Globus pallidus (tissue), 1 donor: Measurements from ENCODE around the gene RFWD3.
"Not testable (repeated sequence)": the region's sequence is repeated elsewhere in the genome, so short reads cannot be mapped to it uniquely, and the experiment has no call there.

Source experiments
- DNase-seq: peaks from one replicate; pipeline ENCODE4 v3.0.0-alpha.2; 2015; ENCODE audit warnings: low spot score

Gene RFWD3, protein sequence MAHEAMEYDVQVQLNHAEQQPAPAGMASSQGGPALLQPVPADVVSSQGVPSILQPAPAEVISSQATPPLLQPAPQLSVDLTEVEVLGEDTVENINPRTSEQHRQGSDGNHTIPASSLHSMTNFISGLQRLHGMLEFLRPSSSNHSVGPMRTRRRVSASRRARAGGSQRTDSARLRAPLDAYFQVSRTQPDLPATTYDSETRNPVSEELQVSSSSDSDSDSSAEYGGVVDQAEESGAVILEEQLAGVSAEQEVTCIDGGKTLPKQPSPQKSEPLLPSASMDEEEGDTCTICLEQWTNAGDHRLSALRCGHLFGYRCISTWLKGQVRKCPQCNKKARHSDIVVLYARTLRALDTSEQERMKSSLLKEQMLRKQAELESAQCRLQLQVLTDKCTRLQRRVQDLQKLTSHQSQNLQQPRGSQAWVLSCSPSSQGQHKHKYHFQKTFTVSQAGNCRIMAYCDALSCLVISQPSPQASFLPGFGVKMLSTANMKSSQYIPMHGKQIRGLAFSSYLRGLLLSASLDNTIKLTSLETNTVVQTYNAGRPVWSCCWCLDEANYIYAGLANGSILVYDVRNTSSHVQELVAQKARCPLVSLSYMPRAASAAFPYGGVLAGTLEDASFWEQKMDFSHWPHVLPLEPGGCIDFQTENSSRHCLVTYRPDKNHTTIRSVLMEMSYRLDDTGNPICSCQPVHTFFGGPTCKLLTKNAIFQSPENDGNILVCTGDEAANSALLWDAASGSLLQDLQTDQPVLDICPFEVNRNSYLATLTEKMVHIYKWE

DNA sequence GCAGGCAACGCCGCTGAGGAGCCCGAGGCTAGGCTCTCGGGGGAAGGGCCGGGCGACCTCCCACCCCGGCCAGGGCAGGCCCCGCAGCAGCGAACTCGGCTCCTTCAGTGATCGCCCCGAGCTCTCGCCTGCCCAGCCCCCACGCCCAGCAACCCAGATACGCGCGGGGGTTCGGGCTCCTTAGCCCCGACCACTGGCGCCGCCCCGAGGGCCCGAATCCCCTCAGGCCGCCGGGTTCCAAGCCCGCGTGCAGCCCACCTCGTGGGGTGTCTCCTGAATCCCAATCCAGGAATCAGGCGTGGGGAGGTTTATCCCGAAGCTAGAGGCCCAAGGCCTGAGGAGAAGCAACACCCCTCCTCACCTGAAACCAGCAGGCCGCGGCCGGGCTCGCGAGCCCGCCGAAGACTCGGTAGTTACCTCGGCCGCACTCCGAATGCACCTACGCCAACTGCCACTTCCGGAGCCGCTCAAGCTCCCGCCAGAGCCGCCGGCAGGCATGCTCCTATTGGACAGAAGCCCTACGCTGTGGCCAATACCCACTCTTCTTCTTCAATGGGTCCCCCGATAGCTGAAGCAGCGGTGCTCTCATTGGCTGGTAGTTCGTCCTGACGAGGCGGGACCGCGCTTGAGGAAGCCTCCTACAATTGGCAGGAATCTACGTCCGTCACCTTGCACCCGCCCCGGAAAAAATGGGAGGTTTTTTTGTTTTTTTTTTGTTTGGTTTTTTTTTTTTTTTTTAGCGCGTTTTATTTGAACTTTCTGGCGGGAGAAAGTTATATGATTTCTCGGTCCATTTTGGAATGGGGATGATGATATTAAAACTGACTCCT, at the start of gene RFWD3:
TSS of gene RFWD3 (minus strand) at position 453 of the 830 bp plus-strand sequence. CDS start 5,428 bp downstream, outside the sequence.
- DNase-seq = peak; percentile 98

GRCh38 chr16:74716355-74716754, 49.7 kb upstream of the RFWD3 start:
- DNase-seq = no peak

DNA sequence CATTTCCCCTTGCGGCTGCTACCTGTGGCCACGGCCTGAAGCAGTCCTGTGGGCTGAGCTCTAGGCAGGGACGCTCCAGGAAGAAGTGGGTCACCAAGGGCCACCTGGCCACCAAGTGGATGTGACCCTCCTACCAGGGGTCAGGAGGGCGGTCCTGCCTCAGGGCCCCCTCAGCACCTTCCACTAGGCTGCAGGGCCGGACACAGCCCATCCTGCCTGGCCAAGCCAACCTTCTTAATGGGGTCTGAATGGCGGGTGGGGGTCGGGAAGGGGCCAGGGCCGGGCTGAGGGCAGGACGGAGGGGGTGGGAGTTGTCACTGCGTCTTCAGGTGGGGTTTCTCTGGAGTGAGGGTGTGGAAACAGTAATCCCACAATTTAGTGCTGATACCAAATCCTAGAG, 47.2 kb upstream of the RFWD3 start:
- no peak for DNase-seq

DNA sequence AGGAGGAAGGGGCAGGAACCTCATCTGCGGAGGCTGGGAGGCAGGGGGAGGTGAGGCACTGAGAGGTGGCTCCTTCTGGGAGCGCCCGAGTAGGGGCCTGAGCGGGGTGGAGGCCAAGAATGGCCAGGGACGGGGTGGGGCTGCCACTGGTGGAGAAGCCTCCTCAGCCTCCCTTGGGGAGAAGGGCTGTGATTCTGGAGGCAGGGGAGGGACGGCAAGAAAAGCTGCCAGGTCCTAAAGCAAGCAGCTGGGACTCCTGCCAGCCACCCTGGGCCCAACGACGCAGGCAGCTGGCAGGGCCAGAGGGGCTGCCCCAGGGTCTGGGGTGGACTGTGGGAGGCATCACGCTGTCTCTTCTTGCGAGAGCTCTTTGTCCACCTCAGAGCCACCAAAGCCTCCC, 46.6 kb upstream of the RFWD3 start:
- DNase-seq = no peak

DNA sequence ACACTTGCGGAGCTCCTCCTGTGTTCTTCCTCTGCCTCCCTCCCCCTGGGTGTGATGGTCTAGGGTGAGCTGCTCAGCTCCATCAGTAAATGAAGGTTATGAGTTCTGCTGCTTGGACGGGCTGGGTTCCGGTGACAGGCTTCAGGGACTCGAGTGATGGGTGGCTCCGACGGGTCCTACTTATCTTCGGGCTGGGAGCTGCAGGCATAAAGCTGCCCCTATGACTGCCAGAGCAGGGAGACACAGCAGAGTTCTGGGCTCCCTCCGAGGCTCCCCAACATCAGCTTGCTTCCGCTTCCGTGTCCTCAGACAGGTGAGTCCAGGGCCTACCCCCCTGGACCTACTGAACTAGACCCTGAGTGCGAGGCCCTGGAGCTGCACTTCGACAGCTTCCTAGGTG, 45.3 kb upstream of the RFWD3 start:
- DNase-seq = no peak

DNA sequence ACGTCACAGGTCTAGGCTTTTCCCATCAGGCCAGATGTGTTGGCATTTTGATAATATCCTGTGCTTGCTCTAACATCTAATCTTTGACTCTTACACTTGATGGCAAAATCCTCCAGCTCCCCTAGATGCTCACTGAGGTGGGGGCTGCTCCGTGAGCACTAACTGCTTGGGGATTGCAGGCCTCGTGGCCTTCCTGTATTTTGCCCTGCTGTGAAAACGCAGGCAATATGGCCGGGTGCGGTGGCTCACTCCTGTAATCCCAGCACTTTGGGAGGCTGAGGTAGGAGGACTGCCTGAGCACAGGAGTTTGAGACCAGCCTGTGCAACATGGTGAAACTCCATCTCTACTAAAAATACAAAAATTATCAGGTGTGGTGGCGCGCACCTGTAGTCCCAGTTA, 43.7 kb upstream of the RFWD3 start:
- DNase-seq = no peak

DNA sequence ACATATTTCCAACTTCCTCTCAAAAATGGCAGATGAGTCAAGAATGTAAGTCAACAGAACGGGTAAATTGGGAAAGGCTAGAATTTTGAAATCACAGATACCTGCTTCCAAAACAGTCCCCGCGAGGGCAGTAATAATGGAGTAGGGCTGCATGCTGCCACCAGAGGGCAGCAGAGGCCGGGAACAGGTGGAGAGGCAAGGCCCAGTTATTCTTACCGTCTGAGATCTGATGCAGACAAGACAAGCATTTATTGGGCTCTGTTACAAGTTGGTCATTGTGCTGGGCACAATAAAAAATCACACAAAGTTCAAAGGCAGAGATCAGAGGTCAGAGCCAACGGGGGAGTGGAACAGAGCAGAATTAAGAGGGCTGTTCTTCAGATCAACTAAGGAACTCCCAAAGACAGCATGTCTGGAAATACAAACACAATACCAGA, 42.8 kb upstream of the RFWD3 start:
- DNase-seq = peak; percentile 94

DNA sequence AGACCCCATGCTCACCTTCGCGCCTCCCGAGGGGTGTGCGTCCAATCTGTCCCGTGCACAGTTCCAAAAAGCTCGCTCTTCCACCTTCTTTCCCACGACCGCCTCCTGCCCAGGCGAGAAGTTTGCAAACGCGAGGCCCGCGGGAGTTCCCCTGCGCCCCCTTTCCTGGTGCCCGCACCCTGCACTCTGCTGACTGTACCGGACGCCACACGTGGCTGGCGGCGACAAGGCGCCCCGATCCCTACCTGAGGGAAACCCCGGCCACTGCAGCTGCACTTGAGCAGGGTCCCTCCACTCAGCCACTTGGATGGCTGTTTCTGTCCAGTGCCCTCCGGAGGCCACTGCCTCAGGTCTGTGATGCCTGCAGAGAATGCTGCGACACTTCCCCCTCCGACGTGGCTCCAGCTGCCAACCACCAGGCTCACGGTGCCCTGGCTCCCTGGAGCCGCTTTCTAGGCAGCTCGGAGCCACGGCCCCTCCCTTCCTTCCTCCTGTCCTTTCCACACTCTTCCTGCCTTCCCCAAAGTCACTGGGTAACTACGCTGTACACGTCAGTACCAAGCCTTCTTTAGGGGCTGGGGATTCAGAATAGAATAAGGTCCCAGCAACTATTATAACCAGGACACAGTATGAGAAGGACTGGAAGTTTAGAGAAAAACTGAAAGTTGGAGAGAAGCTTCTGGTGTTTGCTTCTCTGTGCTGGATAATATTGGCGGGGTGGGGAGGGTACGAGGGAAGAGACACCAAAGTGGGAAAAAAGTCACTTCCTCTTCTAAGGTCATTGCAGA, 34.0 kb upstream of the RFWD3 start, which contains the start of gene MLKL:
TSS of gene MLKL (minus strand) at position 425 of the 788 bp plus-strand sequence. CDS start 5,105 bp downstream, outside the sequence.
- no peak for DNase-seq

DNA sequence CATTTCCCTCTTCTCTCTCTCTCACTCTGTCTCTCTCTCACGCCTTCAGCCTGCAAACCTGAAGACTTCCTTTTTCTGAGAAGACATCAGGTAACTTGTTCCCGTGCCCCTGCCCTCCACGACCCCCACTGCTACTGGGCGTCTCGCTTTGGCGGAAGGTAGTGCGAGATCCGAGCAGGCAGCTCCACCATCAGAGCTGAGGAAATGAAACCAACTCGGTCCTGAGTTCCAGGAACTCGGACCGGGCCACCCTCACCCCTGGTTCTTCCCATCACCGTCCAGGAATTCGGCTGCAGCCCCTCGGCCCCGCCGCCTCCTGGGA, 33.4 kb upstream of the RFWD3 start:
- no peak for DNase-seq

GRCh38 chr16:74699666-74700065, 33.0 kb upstream of the RFWD3 start:
- no peak for DNase-seq

DNA sequence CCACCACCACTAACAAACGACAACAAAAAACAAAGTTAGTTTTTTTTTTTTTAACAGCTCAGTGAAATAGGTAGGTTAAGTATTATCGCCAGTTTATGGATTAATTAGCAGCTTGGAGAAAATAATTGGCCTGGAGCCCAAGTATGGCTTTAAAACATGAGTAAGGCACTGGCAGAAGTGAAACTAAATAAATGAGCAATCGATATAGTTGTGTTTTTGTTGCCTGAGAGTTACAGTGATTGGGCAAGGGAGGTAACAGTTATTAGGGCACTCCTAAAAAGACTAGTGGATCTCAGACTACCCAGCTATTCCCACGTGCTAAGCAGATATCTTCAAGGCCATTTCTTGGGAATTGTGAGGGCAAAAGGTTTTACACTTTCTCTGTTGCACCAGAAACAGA, 31.5 kb upstream of the RFWD3 start:
- DNase-seq = no peak

- peak; percentile 95 for DNase-seq
Measured at GRCh38 chr16:74695450-74696422, 29.1 kb upstream of the RFWD3 start.

GRCh38 chr16:74691093-74691855, 24.6 kb upstream of the RFWD3 start:
- DNase-seq = no peak

DNA sequence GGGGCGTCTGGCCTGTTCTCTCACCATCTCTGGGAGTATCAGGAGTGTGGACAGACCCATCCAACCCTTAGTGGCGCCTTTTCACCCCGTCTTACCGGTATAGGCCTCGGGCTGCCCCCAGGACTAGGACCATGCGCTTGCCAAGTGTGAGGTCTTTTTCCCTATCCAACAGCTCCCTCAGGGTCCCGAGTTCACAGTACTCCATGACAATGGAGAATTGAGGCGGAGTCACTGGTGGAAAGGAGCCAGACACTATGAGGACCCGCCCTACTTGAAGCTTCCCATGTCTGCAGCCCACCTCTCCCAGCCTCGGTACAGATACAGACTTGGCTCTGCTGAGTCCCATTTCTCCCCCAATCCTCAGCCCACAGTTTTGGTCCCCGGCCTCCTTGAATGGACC, 15.9 kb upstream of the RFWD3 start:
- DNase-seq = no peak

DNA sequence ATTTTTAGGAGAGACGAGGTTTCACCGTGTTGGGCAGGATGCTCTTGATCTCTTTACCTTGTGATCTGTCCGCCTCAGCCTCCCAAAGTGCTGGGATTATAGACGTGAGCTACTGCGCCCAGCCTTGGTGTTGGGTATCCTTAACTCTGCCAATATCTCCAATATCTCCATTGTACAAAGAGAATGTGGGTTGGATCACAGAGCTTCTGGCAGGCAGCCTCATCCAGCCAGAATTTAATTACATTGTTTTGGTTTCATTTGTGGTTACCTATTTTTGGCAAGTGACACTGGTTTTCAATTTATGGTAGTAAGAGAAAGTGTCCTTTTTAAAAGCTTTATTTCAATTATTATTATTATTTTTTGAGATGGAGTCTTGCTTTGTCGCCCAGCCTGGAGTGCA, 14.0 kb upstream of the RFWD3 start:
- DNase-seq = no peak

GRCh38 chr16:74679983-74680382, 13.3 kb upstream of the RFWD3 start:
- DNase-seq = no peak

DNA sequence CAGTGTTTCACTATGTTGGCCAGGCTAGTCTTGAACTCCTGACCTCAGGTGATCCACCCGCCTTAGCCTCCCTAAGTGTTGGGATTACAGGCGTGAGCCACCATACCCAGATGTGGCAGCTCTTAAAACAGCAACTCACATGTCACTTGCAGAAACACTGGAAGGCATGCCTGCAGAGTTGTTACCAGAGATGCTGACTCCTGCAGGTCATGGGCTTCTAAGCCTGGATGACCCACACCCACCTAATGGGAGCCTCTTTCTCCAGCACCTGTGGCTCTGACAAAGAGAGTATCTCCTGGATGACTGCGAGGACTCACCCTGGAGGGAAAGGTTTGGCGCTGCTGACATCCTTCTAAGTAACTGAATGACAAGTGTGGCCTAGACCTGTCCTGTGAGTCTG, 11.2 kb upstream of the RFWD3 start:
- no peak for DNase-seq

GRCh38 chr16:74673876-74674275, 7.2 kb upstream of the RFWD3 start:
- DNase-seq = no peak

DNA sequence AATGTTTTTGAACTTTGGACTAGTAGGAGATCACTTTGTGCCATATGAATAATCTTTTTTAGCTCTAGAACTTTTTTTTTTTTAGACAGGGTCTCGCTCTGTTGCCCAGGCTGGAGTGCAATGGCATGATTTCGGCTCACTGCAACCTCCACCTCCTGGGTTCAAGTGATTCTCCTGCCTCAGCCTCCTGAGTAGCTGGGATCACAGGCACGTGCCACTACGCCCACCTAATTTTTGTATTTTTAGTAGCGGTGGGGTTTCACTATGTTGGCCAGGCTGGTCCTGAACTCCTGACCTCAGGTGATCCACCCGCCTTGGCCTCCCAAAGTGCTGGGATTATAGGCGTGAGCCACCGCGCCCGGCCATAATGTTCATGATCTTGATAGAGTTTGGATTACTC, 2.2 kb upstream of the RFWD3 start:
- not testable (repeated sequence) for DNase-seq
